Left renal pelvis (tissue), 4 donors: ENCODE data around the gene ARHGEF10L. TPM values are rescaled to one million over a fixed set of nuclear protein-coding genes. Genes with fewer than 3 reads are reported as not detected.
A peak's percentile ranks its signal among the peaks of the same experiment; 100 is the strongest.

Experiments used
- DNase-seq, 4 donors: peaks; one replicate each; pipeline ENCODE4 v3.0.0-alpha.2; 2013; ENCODE audit warnings: low read depth in 4 of 4, low spot score in 3 of 4
- polyA plus RNA-seq, 4 donors: library from polyadenylated mRNA; unstranded; fragments of 120-200 nt; gene quantifications; one replicate each; pipeline ENCODE4 v1.2.1, GENCODE V29; 2013; ENCODE audit not compliant: insufficient read length in 4 of 4

ARHGEF10L gene
- polyA plus RNA-seq, 4 donors: 15.4 to 62.3 (median 36.9) TPM

- DNase-seq: no peak
Measured at GRCh38 chr1:17546946-17547670, 7.6 kb downstream of the ARHGEF10L start.

- no peak for DNase-seq
Measured at GRCh38 chr1:17549384-17549783, 9.9 kb downstream of the ARHGEF10L start.

GRCh38 chr1:17550729-17551584 lies 11.5 kb downstream of the ARHGEF10L start:
- no peak for DNase-seq

GRCh38 chr1:17551755-17552234 lies 12.3 kb downstream of the ARHGEF10L start:
- DNase-seq: no peak

- no peak for DNase-seq
Measured at GRCh38 chr1:17553975-17554700, 14.6 kb downstream of the ARHGEF10L start.

GRCh38 chr1:17554954-17555353 lies 15.5 kb downstream of the ARHGEF10L start:
- no peak for DNase-seq

GRCh38 chr1:17557986-17558385 lies 18.5 kb downstream of the ARHGEF10L start:
- no peak for DNase-seq

GRCh38 chr1:17558541-17558940 lies 19.0 kb downstream of the ARHGEF10L start:
- DNase-seq: no peak

- DNase-seq: no peak
Measured at GRCh38 chr1:17558954-17559614, 19.6 kb downstream of the ARHGEF10L start.

- DNase-seq: peak in 2 of 4 donors; percentile 71 to 75
Measured at GRCh38 chr1:17559615-17560419, 20.3 kb downstream of the ARHGEF10L start.

- no peak for DNase-seq
Measured at GRCh38 chr1:17561247-17561548, 21.7 kb downstream of the ARHGEF10L start.

- DNase-seq: no peak
Measured at GRCh38 chr1:17561561-17561985, 22.1 kb downstream of the ARHGEF10L start.

- DNase-seq: no peak
Measured at GRCh38 chr1:17562375-17562774, 22.9 kb downstream of the ARHGEF10L start.

- DNase-seq: no peak
Measured at GRCh38 chr1:17563494-17564281, 24.2 kb downstream of the ARHGEF10L start.

- no peak for DNase-seq
Measured at GRCh38 chr1:17564458-17565393, 25.2 kb downstream of the ARHGEF10L start.

- DNase-seq: no peak
Measured at GRCh38 chr1:17565461-17566252, 26.2 kb downstream of the ARHGEF10L start.

GRCh38 chr1:17566417-17566816 lies 26.9 kb downstream of the ARHGEF10L start:
- no peak for DNase-seq
